ENCODE data around the gene INSL4.

- TF ChIP-seq CTCF (IDR thresholded peaks at IDR 0.05) (no peak), EP300 (IDR thresholded peaks at IDR 0.05) (no peak)
Measured at GRCh38 chr9:5264219-5264595, 33.0 kb downstream of the INSL4 start.

Data from ovary (tissue), 3 donors.